ENCODE measurements around the gene SLAIN1.

SLAIN1 gene

GRCh38 chr13:77811381-77811780 lies 113.9 kb downstream of the SLAIN1 start:
- DNase-seq (ENCODE audit: low spot score) = no peak
- H3K27ac ChIP-seq = no peak overlapping the region
- no peak for TF ChIP-seq CTCF (conservative IDR thresholded peaks at IDR 0.05; ENCODE audit: low read depth)
- CTCF ChIA-PET = interaction anchor here (1.0 kb wide), 1 partner anchor 310 kb away, joined by 4 read pairs; no protein-coding TSS in a partner anchor
- POLR2A ChIA-PET (ENCODE audit: low non-redundant PET) = no interaction called here

- no peak for TF ChIP-seq CTCF (conservative IDR thresholded peaks at IDR 0.05; ENCODE audit: low read depth)
- ChIA-PET CTCF (no interaction called here), POLR2A (ENCODE audit: low non-redundant PET) (no interaction called here)
- no peak overlapping the region for H3K27ac ChIP-seq
- DNase-seq (ENCODE audit: low spot score) = no peak
These were observed 114.5 kb downstream of the SLAIN1 start for GRCh38 chr13:77811981-77812380.

Data from RWPE1 (cell line).